ENCODE data around the gene CD5L.

DNA sequence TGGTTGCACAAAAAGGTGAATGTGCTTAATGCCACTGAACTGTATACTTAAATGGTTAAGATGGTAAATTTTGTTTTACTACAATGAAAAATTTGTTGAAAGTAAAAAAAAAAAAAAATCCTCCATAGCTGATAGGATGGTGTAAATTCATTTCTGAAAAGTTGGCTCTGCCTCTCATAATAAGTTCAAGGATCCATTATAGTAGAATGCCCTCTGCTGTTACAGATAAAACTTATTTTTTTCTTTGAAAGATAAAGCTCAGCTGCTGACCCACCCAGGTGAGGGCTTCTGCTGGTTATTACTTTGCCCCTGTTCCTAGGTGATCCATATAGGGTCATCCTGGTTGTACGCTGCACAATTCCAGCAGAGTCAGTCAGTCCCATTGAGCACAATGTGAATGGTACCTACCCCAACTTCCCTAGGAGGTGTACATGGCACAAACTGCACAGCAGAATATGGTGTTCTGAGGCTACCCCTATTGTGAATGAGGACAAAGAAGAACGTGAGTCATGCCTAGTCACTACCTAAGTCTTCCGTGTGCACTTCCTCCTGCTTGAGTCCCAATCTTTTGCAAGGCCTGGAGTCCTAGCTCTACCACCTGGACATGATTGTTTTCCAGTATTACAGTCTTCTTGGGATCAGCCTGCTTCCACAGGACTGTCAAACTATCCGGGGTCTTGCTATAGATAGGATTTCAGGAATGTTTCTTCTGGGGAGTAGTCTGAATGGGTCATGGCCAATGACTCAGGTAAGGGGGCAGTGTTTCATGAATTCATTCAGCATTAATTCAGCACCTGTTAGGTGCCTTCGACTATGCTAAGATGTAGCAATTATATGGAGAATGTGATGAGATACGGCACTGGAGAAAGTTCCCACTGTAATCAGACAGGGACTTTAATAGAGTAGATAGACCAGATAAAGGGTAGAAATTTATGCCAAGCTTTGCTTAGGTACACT, 20.8 kb upstream of the CD5L start:
- no peak for TF ChIP-seq PRPF4 (IDR thresholded peaks at IDR 0.05; ENCODE audit: low read depth, low read length, poor library complexity, severe bottlenecking)
- TF ChIP-seq, protein P1, sequence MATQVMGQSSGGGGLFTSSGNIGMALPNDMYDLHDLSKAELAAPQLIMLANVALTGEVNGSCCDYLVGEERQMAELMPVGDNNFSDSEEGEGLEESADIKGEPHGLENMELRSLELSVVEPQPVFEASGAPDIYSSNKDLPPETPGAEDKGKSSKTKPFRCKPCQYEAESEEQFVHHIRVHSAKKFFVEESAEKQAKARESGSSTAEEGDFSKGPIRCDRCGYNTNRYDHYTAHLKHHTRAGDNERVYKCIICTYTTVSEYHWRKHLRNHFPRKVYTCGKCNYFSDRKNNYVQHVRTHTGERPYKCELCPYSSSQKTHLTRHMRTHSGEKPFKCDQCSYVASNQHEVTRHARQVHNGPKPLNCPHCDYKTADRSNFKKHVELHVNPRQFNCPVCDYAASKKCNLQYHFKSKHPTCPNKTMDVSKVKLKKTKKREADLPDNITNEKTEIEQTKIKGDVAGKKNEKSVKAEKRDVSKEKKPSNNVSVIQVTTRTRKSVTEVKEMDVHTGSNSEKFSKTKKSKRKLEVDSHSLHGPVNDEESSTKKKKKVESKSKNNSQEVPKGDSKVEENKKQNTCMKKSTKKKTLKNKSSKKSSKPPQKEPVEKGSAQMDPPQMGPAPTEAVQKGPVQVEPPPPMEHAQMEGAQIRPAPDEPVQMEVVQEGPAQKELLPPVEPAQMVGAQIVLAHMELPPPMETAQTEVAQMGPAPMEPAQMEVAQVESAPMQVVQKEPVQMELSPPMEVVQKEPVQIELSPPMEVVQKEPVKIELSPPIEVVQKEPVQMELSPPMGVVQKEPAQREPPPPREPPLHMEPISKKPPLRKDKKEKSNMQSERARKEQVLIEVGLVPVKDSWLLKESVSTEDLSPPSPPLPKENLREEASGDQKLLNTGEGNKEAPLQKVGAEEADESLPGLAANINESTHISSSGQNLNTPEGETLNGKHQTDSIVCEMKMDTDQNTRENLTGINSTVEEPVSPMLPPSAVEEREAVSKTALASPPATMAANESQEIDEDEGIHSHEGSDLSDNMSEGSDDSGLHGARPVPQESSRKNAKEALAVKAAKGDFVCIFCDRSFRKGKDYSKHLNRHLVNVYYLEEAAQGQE (IDR thresholded peaks at IDR 0.05; ENCODE audit: borderline replicate concordance in 1 of 2, low read depth in 1 of 2, low read length in 2 of 2), result no peak
- no peak for TF ChIP-seq HCFC1 (IDR thresholded peaks at IDR 0.05; ENCODE audit: low read depth, low read length)
- no peak for TF ChIP-seq MTA3 (CRISPR knock-in tag; IDR thresholded peaks at IDR 0.05)
- TF ChIP-seq CEBPB (IDR thresholded peaks at IDR 0.05; ENCODE audit: borderline replicate concordance, low read depth, low read length), result no peak
- no peak for TF ChIP-seq ZNF431 (CRISPR knock-in tag; IDR thresholded peaks at IDR 0.05; ENCODE audit: borderline replicate concordance, low read depth)
- TF ChIP-seq EZH2 (conservative IDR thresholded peaks at IDR 0.05; ENCODE audit: low read depth, low read length), result no peak
- TF ChIP-seq PTBP1 (IDR thresholded peaks at IDR 0.05; ENCODE audit: low read depth, low read length, poor library complexity, severe bottlenecking), result no peak
- TF ChIP-seq, protein P2, sequence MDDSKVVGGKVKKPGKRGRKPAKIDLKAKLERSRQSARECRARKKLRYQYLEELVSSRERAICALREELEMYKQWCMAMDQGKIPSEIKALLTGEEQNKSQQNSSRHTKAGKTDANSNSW (CRISPR knock-in tag; IDR thresholded peaks at IDR 0.05; ENCODE audit: borderline replicate concordance), result no peak
- no peak for TF ChIP-seq HNRNPL (IDR thresholded peaks at IDR 0.05; ENCODE audit: low read depth, low read length)
- no peak for TF ChIP-seq SIN3B (IDR thresholded peaks at IDR 0.05; ENCODE audit: low read length)

Measured in HepG2 (cell line).